GM12891 (cell line): ENCODE measurements around the gene BORCS8. TPM values are rescaled to one million over a fixed set of nuclear protein-coding genes. Genes with fewer than 3 reads are reported as not detected.

Experiments used
- DNase-seq: peaks from one replicate; pipeline ENCODE4 v3.0.0; 2011; ENCODE audit warnings: low spot score; ENCODE audit not compliant: insufficient read length
- FAIRE-seq: peaks from 2 replicates; lab custom pipeline; 2011; peaks lifted over from hg19 to GRCh38; lab: Jason Lieb, UNC
- PAX5 ChIP-seq: IDR thresholded peaks from 2 replicates; pipeline ENCODE4 v1.6.1; 2011; ENCODE audit warnings: low read length, moderate library complexity, mild to moderate bottlenecking; ENCODE audit not compliant: insufficient read depth, severe bottlenecking
- POLR2A ChIP-seq: IDR thresholded peaks from 2 replicates; pipeline ENCODE4 v1.6.1; 2011; ENCODE audit warnings: low read depth, low read length, control low read depth
- POLR2AphosphoS5 ChIP-seq: IDR thresholded peaks from 2 replicates; pipeline ENCODE4 v1.6.1; 2011; ENCODE audit warnings: low read depth, low read length, control low read depth
- POU2F2 ChIP-seq: IDR thresholded peaks from 2 replicates; pipeline ENCODE4 v1.6.1; 2011; ENCODE audit warnings: low read depth, mild to moderate bottlenecking, control low read depth, low read length, moderate library complexity
- SPI1 ChIP-seq: IDR thresholded peaks from 2 replicates; pipeline ENCODE4 v1.6.1; 2011; ENCODE audit warnings: low read depth, low read length, control low read depth
- TAF1 ChIP-seq: IDR thresholded peaks from 2 replicates; pipeline ENCODE4 v1.6.1; 2011; ENCODE audit warnings: low read depth, low read length, control low read depth
- polyA plus RNA-seq: library from polyadenylated mRNA; unstranded; fragments of >200 nt; gene quantifications from one replicate; pipeline ENCODE4 v1.2.1, GENCODE V29; 2012; ENCODE audit warnings: low read depth, missing spikeins, inconsistent platforms; ENCODE audit not compliant: missing spikeins

Gene BORCS8
- 14.7 TPM for polyA plus RNA-seq

- peak; percentile 97 for DNase-seq
- peak; percentile 99 for FAIRE-seq
- TF ChIP-seq POU2F2 = 0 out of 2 replicates have a peak, but pooled peaks have one; percentile 43
- TF ChIP-seq PAX5 = no peak
- peak; percentile 59; the same call in 1 of the 2 replicates for TF ChIP-seq POLR2AphosphoS5
- TF ChIP-seq TAF1 = peak; percentile 87
- TF ChIP-seq SPI1 = peak; percentile 3; the same call in 1 of the 2 replicates
- TF ChIP-seq POLR2A = peak; percentile 44; the same call in 1 of the 2 replicates
Measured at GRCh38 chr19:19192078-19192882, at the start of gene BORCS8, which contains the start of gene RFXANK. BORCS8 (minus strand) TSS chr19:19192152; CDS start chr19:19192117, 35 bp downstream. RFXANK (plus strand) TSS chr19:19192258; CDS start chr19:19193947, 1,689 bp downstream.

GRCh38 chr19:19240476-19240875, 48.5 kb upstream of the BORCS8 start:
- FAIRE-seq = no peak
- TF ChIP-seq SPI1 (no peak), POLR2A (no peak)
- DNase-seq = no peak

DNA sequence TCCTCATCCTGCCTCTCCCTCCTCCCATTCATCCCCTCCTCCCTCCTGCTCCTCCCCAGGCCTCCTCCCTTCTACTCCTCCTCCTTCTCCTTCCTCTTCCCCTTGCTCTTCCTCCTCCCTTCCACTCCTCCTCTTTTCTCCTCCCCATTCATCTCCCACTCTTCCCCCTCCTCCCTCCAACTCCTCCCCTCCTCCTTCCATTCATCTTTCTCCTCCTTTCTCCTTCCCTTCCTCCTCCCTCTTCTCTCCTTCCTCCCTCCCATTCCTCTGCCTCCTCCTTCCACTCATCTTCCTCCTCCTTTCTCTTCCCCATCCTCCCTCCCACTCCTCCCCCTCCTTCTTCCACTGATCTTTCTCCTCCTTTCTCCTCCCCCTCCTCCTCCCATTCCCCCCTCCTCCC, 47.7 kb upstream of the BORCS8 start:
- TF ChIP-seq PAX5 = no peak
- TF ChIP-seq POLR2AphosphoS5 = no peak
- TF ChIP-seq SPI1 = no peak
- no peak for TF ChIP-seq TAF1
- no peak for TF ChIP-seq POLR2A
- TF ChIP-seq POU2F2 = no peak
- no peak for FAIRE-seq
- DNase-seq = no peak

GRCh38 chr19:19238126-19238894, 46.4 kb upstream of the BORCS8 start:
- FAIRE-seq (no peak), DNase-seq (no peak)
- TF ChIP-seq PAX5 (no peak), POLR2A (no peak), POU2F2 (no peak)

- DNase-seq (no peak), FAIRE-seq (peak; percentile 33)
- no peak for TF ChIP-seq PAX5
- TF ChIP-seq POLR2A = no peak
- no peak for TF ChIP-seq TAF1
- TF ChIP-seq POU2F2 = no peak
- TF ChIP-seq SPI1 = no peak
- TF ChIP-seq POLR2AphosphoS5 = no peak
Measured at GRCh38 chr19:19236173-19236572, 44.2 kb upstream of the BORCS8 start.

DNA sequence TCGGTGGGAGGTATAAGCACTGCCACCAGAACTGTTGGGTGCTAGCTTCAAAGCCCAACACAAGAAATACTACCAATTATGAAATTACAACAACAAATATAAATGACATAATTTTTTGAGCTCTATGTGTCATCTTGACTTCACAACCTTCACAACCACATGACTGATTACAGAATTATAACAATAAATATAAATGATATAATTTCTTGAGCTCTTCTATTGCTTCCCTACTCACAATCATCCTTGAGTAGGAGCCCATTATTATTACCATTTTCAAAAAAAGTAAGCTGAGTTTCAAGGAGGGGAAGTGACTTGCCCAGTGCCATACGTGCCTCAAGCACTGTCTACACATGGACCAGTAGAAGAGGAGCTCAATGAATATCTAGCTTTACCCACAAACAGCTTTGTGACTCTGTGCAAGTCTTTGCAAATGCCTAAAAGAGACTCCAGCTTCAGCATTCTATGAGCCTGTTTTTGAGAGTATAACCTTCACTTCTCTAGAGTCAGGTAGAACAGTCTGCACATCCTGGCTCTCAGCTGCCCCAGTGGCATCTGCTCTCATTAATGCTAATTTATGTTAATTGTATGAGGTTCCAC, 42.4 kb upstream of the BORCS8 start:
- TF ChIP-seq TAF1 (no peak), SPI1 (no peak), POU2F2 (no peak), PAX5 (no peak), POLR2AphosphoS5 (no peak), POLR2A (no peak)
- no peak for DNase-seq
- no peak for FAIRE-seq

- TF ChIP-seq POLR2A (no peak), POLR2AphosphoS5 (no peak), PAX5 (no peak), SPI1 (no peak), TAF1 (no peak), POU2F2 (no peak)
- no peak for FAIRE-seq
Measured at GRCh38 chr19:19232261-19232721, 40.3 kb upstream of the BORCS8 start.

DNA sequence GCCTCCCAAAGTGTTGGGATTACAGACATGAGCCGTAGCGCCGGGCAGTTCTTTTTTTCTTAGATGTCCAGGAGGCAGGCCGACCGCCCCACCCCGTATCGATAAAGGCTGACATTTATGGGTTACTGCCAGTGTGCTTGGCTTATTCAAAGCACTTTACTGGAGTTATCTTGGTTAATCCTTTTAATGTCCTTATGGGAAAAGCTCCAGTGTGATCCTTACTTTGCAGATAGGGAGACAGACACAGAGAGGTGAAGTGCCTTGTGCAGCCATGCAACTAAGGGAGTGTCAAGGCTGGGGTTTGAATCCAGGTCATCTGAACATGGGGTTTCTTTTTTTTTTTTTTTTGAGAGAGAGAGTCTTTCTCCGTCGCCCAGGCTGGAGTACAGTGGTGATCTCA, 39.0 kb upstream of the BORCS8 start:
- TF ChIP-seq SPI1 = no peak
- no peak for TF ChIP-seq PAX5
- no peak for TF ChIP-seq POU2F2
- no peak for TF ChIP-seq POLR2AphosphoS5
- no peak for TF ChIP-seq POLR2A
- TF ChIP-seq TAF1 = no peak
- DNase-seq (no peak), FAIRE-seq (no peak)

More at GRCh38 chr19:19232261-19232721, 40.3 kb upstream of the BORCS8 start:
- DNase-seq = no peak

DNA sequence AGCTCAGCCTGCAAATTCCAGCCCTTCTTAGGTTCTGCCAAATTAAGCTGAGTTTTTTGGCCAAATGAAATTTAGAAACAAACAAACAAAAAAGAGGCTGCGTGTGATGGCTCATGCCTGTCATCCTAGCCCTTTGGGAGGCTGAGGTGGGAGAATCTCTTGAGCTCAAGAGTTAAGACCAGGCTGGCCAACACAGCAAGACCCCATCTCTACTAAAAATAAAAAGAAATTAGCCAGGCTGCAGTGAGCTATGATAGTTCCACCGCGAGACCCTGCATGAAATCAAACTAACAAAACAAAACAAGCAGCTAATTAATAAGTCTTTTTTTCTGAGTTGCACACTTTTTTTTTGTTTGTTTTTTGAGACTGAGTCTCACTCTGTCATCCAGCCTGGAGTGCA, 37.7 kb upstream of the BORCS8 start:
- no peak for FAIRE-seq

More for the DNA sequence above, 37.7 kb upstream of the BORCS8 start:
- no peak for DNase-seq
- TF ChIP-seq POU2F2 (no peak), POLR2A (no peak), POLR2AphosphoS5 (no peak), PAX5 (no peak), TAF1 (no peak), SPI1 (no peak)
